HepG2 (cell line): Measurements from ENCODE around the gene SCAPER. TPM values are rescaled to one million over a fixed set of nuclear protein-coding genes. Genes with fewer than 3 reads are reported as not detected.

Experiments used
- ATAC-seq: fragments of 200-7000 bp; cut with Tn5 transposase; 3 replicates; pipeline ENCODE4 v1.9.1; 2020; ENCODE audit warnings: mild to moderate bottlenecking, moderate library complexity
- BruUV-seq: library from RNA; stranded (reverse); fragments of 400-500 nt; replicated peaks from 2 replicates; lab custom pipeline; 2021; lab: Mats Ljungman, UMichigan
- CTCF ChIA-PET: fragments of 300-600 bp; formaldehyde crosslinking; extraction: SDS; loops from one replicate; lab custom pipeline; 2021; ENCODE audit warnings: low total read pairs, inconsistent platforms, low intra/inter-chr PET ratio; lab: Yijun Ruan, JAX
- POLR2A ChIA-PET: fragments of 350-600 bp; sonication (Branson Sonifier 250); formaldehyde crosslinking; loops from one replicate; lab custom pipeline; 2020; ENCODE audit warnings: antibody characterized with exemption, inconsistent platforms; lab: Yijun Ruan, JAX
- DNase-seq: peaks from one replicate; pipeline ENCODE4 v3.0.0-alpha.2; 2015; ENCODE audit warnings: low spot score
- FAIRE-seq: peaks from 3 replicates; lab custom pipeline; 2011; peaks lifted over from hg19 to GRCh38; lab: Jason Lieb, UNC
- H2AFZ ChIP-seq: one replicate; pipeline ENCODE4 v1.6.1; 2011; ENCODE audit warnings: low read length, inconsistent platforms
- H3K27ac ChIP-seq: fragments of 300-600 bp; 3 replicates; pipeline ENCODE4 v1.8.0; 2011; ENCODE audit warnings: mixed run types, mild to moderate bottlenecking, mixed read lengths, low read length, inconsistent platforms; ENCODE audit not compliant: insufficient read depth; ENCODE audit errors: extremely low read length
- H3K27me3 ChIP-seq, 2 experiments: fragments of 200-600 bp in 1 of 2; 2 replicates in 1 of 2; 3 replicates in 1 of 2; pipeline versions ENCODE4 v1.6.0 to v1.8.0; 2011; ENCODE audit warnings: low read length in 2 of 2, mild to moderate bottlenecking in 2 of 2, moderate library complexity in 2 of 2, inconsistent platforms in 1 of 2; ENCODE audit not compliant: insufficient read depth in 2 of 2, control insufficient read depth in 1 of 2
- H3K36me3 ChIP-seq, 2 experiments: fragments of 200-600 bp in 1 of 2; replicated peaks in 1 of 2; 2 replicates in 1 of 2; 3 replicates in 1 of 2; pipeline versions ENCODE4 v1.5.1 to v1.8.0; 2011; ENCODE audit warnings: low read length in 2 of 2, inconsistent platforms in 1 of 2; ENCODE audit not compliant: insufficient read depth in 2 of 2, control insufficient read depth in 1 of 2
- H3K4me1 ChIP-seq: 2 replicates; pipeline ENCODE4 v1.5.1; 2012; ENCODE audit warnings: low read length, inconsistent platforms; ENCODE audit not compliant: insufficient read depth
- H3K4me2 ChIP-seq: 2 replicates; pipeline ENCODE4 v1.6.0; 2011; ENCODE audit warnings: low read depth, low read length, inconsistent platforms
- H3K4me3 ChIP-seq, 3 experiments: fragments of 200-600 bp in 1 of 3; sonication (generic), shearing (Covaris generic) in 1 of 3; replicated peaks in 1 of 3; 2 replicates each; pipeline ENCODE4 v1.5.1; 2011 to 2016; ENCODE audit warnings: low read length in 3 of 3, inconsistent platforms in 2 of 3, low read depth in 2 of 3, mild to moderate bottlenecking in 2 of 3, control low read depth in 1 of 3, mixed read lengths in 1 of 3; ENCODE audit not compliant: insufficient read depth in 1 of 3
- H3K79me2 ChIP-seq: one replicate; pipeline ENCODE4 v1.6.1; 2011; ENCODE audit warnings: low read length, inconsistent platforms; ENCODE audit not compliant: insufficient read depth
- H3K9ac ChIP-seq: 2 replicates; pipeline ENCODE4 v1.6.0; 2011; ENCODE audit warnings: mild to moderate bottlenecking, low read depth, low read length, inconsistent platforms; ENCODE audit not compliant: insufficient read depth
- H3K9me3 ChIP-seq: 2 replicates; pipeline ENCODE4 v1.5.1; 2012; ENCODE audit warnings: mild to moderate bottlenecking, low read length
- H4K20me1 ChIP-seq: 2 replicates; pipeline ENCODE4 v1.6.0; 2011; ENCODE audit warnings: inconsistent platforms, mild to moderate bottlenecking, low read length, moderate library complexity; ENCODE audit not compliant: insufficient read depth
- PRMT3 ChIP-seq: sonication (generic); formaldehyde crosslinking; IDR thresholded peaks from 2 replicates; pipeline ENCODE4 v1.8.1; 2022; ENCODE audit warnings: low read depth, mild to moderate bottlenecking, moderate library complexity, missing genetic modification reagents, borderline replicate concordance
- REL ChIP-seq: sonication (generic); formaldehyde crosslinking; conservative IDR thresholded peaks from 2 replicates; pipeline ENCODE4 v1.8.0; 2022; ENCODE audit warnings: mild to moderate bottlenecking, missing genetic modification reagents, moderate library complexity
- ZNF558 ChIP-seq: sonication (generic); formaldehyde crosslinking; IDR thresholded peaks from 2 replicates; pipeline ENCODE4 v1.9.0; 2022; ENCODE audit warnings: mild to moderate bottlenecking, missing genetic modification reagents, borderline replicate concordance
- ZNF770 ChIP-seq: sonication (generic); formaldehyde crosslinking; IDR thresholded peaks from 2 replicates; pipeline ENCODE4 v1.5.0; 2020; ENCODE audit warnings: mild to moderate bottlenecking, missing genetic modification reagents
- WGBS: methylation state at CpG from one replicate; pipeline ENCODE4 v1.1.6; 2017; ENCODE audit warnings: low lambda C conversion rate; 5-methylcytosine and 5-hydroxymethylcytosine counted together
- in situ Hi-C: cut with HindIII; loops from 2 replicates; pipeline ENCODE4 v1.10.0; 2017; ENCODE audit warnings: low pct_unique_long_range_greater_than_20kb; ENCODE audit not compliant: extremely low pct_ligation_motif_present
- intact Hi-C: fragments of 100-400 bp; cut with micrococcal nuclease; formaldehyde crosslinking; loops from one replicate; pipeline ENCODE4 v1.10.0; 2022; ENCODE audit not compliant: unreplicated experiment
- polyA plus RNA-seq, 8 experiments: library from polyadenylated mRNA; depleted of rRNA in 3 of 8; stranded (reverse) in 7 of 8; unstranded in 1 of 8; fragments of >200 nt; fragmentation: Illumina TruSeq in 4 of 8; extraction: Trizol in 4 of 8; gene quantifications; 2 replicates each; pipeline versions ENCODE4 v1.2.1 to v1.2.3, GENCODE V29; 2011 to 2016; ENCODE audit warnings: low read depth in 4 of 8, missing spikeins in 1 of 8, mixed read lengths in 1 of 8; ENCODE audit not compliant: insufficient read depth in 1 of 8
- total RNA-seq, 5 experiments: library from RNA; depleted of rRNA; stranded (reverse); fragments of >200 nt; fragmentation: Illumina TruSeq; extraction: Trizol; gene quantifications; 2 replicates each; pipeline ENCODE4 v1.2.3, GENCODE V29; 2016; ENCODE audit warnings: low read depth in 1 of 5

The SCAPER gene
- total and polyA plus RNA-seq, 2 of the 13 experiments (the other 11 are each of a cell fraction or from before 2014, with no cell fraction given) = 4.3 to 10.5 TPM

GRCh38 chr15:76447728-76448441 lies 457.3 kb downstream of the SCAPER start (continued):
- TF ChIP-seq ZNF770 (CRISPR knock-in tag) (no peak), PRMT3 (CRISPR knock-in tag) (no peak)

- Histone ChIP-seq H3K36me3 (no peaks in the 10 kb centered on the region), H3K27ac (no peak overlapping the region), H4K20me1 (no peaks in the 10 kb centered on the region), H3K4me1 (no peaks in the 10 kb centered on the region), H3K27me3 (no peaks in the 10 kb centered on the region), H3K4me2 (no peak overlapping the region), H3K79me2 (no peaks in the 10 kb centered on the region), H3K4me3 (no peak overlapping the region), H3K9me3 (no peaks in the 10 kb centered on the region), H3K9ac (no peak overlapping the region), H2AFZ (no peak overlapping the region)
- BruUV-seq = no TSS peak
- no peak for ATAC-seq
- WGBS = 71% methylated on average over 3 of the region's 3 CpGs
- in situ Hi-C loops = no loop called here
- TF ChIP-seq ZNF558 (CRISPR knock-in tag) (no peak), REL (CRISPR knock-in tag) (no peak)
- DNase-seq = no peak
- FAIRE-seq = no peak
- intact Hi-C loops = no loop called here
- CTCF ChIA-PET = no interaction called here
- POLR2A ChIA-PET = no interaction called here
These were observed 464.7 kb downstream of the SCAPER start for GRCh38 chr15:76440441-76440840.
